GM21619 (cell line): Measurements from ENCODE around the gene POLH.

ENCODE experiments used
- ATAC-seq: cut with Tn5 transposase; IDR thresholded peaks from one replicate; pipeline ENCODE4 v1.9.1; 2021; ENCODE audit not compliant: unreplicated experiment

The POLH gene

DNA sequence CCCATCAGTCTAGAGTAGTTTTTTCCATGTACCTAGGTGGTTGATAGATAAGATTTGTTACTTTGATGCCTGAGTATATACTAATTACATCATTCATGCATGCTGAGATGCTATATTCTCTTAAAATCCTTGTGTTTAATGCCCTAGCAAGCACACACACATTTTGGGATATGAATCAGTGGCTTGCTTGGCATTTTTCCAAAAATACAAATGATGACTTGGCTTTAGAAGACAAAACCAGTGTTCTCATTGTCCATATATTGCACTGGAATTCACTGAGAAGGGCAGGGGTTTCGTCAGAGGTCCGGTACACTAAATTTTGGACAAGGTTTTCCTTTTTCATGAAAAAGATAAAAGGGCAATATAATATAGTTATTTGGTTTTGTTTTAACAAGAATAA is 28.2 kb downstream of the POLH start:
- no peak for ATAC-seq

DNA sequence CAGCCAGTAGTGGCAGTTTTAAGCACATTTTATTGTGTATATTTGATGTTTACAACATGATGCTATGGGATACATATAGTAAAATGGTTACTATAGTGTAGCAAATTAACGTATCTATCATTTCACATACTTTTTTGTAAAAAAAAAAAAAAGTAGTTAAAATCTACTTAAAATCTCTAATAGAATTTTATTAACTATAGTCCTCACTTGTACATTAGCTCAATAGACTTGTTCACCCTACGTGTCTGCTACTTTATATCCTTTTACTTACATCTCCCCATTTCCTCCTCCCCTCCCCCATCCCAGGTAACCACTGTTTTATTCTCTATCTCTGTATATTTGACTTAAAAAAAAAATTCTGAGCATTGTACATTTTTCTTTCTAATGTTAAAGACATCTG is 30.0 kb downstream of the POLH start:
- no peak for ATAC-seq

DNA sequence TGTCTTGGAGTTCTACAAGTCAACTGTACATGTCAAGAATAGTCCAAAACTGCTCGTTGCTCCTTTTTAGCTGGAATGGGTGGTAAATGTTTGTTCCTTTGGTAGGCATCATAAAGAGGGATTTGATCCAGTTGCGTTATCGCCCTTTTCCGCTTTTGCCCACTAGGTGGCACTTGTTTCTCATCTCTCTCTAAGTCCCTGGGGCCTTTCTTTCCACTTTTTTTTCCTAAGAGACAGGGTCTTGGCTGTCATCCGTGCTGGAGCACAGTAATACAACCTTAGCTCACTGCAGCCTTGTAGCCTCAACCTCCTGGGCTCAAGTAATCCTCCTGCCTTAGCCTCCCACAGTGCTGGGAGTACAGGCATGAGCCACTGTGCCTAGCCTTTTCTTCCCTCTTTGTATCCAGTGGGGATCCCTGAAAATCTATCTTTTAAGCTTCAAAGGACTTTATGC is 32.4 kb downstream of the POLH start:
- ATAC-seq: no peak

DNA sequence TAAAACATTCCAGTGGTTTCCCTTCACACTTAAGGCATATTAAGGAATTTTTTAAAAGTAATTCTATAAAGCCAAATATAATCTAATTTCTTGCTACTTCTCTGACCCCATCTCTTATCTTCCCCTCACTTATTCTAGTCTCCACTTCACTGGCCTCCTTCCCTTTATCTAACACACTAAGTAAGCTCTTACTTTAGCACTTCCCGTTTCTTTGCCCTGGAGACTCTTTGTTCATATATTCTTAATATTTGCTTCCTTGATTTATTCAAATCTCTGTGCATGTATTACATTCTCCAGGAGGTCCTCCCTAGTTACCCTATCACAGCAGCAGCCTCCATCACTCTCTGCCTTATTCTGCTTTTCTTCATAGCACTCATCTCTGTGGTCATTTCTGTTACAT is 32.8 kb downstream of the POLH start:
- ATAC-seq: no peak

DNA sequence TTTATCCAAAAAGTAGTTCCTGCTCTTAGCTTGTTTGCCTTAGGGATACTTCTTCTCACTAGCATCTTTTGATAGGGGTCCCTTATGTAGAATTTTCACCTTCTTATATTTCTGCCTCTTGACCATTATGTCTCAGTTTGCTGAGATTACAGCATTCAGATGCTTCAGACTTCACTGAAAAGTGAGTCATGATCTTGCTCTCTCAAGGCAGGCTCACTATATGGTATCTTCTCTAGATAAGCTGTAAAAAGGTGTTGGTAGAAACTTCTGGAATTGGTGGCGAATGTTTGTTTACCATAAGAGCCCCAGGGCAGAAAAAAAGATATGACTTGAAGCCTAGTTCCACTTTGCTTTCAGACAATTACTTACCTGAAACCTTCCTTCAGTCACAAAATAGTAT is 33.4 kb downstream of the POLH start:
- no peak for ATAC-seq

DNA sequence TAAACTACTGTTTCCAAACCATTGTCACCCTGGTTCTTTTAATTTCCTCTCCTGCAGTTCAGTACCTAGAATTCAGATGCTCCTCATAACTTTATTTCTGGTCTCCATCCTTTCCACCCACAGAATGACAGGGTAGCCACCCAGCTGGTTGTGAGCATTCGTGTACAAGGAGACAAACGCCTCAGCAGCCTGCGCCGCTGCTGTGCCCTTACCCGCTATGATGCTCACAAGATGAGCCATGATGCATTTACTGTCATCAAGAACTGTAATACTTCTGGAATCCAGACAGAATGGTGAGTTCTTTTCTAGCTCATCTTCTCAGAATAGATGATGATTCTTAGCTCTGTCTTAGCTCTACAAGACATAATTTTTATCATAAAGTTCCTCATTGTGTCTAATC is 34.4 kb downstream of the POLH start:
- ATAC-seq: no peak

DNA sequence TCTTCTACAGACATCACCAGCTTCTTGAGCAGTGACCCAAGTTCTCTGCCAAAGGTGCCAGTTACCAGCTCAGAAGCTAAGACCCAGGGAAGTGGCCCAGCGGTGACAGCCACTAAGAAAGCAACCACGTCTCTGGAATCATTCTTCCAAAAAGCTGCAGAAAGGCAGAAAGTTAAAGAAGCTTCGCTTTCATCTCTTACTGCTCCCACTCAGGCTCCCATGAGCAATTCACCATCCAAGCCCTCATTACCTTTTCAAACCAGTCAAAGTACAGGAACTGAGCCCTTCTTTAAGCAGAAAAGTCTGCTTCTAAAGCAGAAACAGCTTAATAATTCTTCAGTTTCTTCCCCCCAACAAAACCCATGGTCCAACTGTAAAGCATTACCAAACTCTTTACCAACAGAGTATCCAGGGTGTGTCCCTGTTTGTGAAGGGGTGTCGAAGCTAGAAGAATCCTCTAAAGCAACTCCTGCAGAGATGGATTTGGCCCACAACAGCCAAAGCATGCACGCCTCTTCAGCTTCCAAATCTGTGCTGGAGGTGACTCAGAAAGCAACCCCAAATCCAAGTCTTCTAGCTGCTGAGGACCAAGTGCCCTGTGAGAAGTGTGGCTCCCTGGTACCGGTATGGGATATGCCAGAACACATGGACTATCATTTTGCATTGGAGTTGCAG is 37.9 kb downstream of the POLH start:
- no peak for ATAC-seq

DNA sequence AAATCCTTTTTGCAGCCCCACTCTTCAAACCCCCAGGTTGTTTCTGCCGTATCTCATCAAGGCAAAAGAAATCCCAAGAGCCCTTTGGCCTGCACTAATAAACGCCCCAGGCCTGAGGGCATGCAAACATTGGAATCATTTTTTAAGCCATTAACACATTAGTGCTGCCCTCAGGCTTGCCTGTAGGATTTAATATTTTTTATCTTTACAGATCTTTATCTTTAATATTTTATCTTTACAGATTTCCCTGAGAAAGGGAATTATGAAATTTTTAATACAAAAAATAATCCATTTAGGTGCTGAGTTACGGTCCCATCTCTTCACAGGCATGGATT is 38.4 kb downstream of the POLH start:
- ATAC-seq: no peak

DNA sequence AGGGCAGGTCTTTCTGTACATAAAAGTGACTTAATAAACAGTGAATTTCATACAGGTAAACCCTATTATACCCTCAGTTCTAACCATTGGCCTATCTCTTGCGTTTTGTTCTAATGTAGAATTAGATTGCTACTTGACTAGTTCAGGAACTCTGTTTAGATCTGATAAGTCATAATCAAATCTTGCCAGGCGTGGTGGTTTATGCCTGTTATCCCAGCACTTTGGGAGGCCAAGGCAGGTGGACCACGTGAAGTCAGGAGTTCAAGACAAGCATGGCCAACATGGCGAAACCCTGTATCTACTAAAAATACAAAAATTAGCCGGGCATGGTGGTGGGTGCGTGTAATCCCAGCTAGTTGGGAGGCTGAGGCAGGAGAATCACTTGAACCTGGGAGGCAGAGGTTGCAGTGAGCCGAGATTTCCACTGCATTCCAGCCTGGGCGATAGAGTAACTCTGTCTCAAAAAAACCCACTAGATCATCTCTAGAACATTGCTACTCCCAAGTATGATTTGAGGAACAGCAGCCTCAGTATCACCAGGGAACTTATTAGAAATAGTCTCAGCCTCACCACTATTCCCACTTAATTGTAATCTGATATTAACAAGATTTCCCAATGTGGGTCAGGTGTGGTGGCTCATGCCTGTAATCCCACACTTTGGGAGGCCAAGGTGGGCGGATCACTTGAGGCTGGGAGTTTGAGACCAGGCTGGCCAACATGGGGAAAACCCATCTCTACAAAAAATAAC is 40.9 kb downstream of the POLH start:
- no peak for ATAC-seq

DNA sequence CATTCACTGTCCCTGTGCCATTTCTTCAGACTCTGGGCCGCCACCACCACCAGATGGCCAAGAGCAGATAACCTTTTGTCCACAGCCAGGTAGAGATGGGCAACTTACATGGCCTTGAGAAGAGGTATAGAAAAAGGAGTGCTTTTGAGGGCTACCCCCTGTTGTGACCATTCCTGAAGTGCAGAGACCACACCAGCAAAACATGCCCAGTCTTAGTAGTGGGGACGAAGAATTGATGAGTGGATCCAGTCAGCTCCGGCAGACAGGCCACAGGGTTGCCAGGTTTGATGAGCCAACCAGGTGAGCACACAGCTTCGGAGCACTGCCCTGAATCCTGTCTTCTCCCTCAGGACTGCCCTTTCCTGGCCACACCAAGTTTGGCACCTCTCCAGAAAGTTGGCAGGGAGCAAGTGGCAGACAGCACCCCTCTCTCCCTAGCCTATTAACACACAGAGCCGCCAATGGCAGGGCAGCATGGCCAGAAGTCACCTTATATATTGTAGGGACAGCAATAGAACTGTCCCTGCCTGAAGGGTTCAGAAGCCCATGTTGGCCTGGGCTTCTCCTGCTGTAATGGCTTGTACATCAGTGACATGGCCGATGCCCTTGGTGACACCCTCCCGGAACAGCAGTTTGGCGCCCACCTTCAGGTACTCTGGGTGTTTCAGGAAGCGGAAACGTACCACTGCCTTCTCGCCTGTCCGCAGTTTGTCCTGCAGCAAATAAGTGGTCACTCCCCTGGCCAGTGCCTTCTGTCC is 45.3 kb downstream of the POLH start:
- ATAC-seq: no peak

DNA sequence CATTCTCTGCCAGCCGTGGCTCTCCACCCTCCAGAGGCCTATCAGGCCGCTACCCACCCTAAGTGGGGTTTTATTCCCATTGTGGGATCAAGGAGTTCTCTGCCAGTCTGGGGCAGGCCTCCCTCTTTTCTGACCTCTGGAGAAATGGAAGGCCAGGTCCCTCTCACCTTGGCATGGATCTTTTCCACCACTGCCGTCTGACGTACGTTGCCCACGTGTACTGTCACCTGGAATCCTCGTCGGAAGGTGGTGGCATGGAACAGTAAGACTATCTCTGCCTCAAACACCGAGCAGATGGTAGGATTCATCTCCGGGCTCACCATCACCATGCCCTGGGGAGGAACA is 45.8 kb downstream of the POLH start:
- no peak for ATAC-seq

DNA sequence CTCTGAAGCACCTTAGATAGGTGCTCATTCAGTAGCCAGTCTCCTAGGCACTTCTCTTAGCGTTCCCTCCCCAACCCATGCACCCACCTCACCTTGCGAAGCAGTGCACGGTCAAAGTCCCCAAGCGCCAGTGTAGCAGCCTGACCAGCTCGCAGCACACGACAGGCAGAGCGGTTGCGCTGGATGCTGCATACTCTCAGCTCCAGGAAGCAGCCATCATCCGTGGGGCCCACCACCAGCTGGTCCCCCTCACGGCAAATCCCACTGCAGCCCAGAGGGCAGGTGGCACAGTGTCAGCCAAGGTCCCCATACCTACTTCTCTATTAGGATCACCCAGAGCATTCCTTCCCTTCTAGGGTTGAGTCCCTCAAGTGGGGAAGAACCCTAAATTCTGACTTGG is 46.6 kb downstream of the POLH start:
- ATAC-seq: no peak

DNA sequence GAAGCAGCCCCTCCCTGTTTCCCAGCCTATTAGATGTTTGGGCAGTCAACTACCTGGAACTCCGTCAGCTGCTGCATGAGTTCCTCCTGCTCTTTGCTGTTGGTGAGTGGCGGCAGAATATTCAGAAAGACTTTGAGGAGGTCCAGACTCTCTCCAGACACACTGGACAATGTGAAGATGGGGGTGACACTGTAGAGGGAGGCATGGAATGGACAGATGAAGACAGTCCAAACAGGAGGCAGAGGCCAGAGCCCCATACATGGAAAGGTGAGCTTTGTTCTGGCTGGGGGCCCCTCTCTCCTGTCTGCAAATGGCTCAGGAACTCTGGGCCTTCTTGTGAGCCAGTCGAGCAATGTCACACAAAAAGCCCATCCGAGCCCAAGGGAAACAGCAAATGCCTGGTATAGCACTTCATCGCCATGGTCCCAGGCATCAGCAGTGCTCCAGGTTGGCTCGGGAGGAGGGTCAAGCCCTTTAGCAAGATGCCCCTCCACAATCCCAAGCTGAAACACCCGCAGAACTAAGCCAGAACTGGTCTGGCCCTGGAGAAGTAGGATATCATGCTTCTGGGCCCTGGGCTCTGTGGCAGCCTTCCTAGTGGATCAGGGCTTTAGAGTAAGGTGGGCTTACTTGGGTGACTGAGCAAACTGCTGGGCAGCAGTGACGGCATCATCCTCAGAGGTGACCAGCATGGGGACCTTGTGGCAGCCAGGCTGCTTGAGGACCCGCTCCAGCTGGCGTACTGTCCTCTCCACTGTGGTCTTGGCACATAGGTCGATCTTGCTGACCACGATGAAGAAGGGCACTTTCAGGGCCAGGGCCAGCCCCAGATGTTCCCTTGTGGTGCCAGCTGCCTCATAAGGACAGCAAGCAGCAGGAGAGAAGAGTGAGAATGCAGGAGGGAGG is 48.1 kb downstream of the POLH start:
- ATAC-seq: no peak

DNA sequence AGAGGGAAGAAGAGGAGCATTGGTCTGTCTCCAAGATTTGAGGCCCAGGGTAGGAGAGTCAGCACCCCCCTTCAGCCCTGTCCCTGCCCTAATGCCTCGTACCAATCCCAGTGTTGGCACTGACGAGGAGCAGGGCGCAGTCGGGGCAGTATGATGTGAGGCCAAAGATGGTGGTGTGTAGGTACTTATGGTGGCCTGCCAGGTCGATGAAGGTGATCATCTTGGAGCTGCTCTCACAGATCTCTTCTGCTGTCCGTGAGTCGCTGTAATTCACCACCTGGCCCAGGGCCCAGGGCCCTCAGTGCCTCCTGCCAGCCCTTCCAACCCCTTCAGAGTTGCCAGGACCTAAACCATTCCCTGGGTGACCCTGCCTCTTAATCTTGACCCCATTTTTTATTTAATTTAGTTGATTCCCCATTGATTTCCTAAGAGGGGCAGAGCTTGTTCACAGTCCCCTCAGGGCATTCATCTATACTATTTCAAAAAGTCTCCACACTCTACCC is 48.9 kb downstream of the POLH start:
- no peak for ATAC-seq

DNA sequence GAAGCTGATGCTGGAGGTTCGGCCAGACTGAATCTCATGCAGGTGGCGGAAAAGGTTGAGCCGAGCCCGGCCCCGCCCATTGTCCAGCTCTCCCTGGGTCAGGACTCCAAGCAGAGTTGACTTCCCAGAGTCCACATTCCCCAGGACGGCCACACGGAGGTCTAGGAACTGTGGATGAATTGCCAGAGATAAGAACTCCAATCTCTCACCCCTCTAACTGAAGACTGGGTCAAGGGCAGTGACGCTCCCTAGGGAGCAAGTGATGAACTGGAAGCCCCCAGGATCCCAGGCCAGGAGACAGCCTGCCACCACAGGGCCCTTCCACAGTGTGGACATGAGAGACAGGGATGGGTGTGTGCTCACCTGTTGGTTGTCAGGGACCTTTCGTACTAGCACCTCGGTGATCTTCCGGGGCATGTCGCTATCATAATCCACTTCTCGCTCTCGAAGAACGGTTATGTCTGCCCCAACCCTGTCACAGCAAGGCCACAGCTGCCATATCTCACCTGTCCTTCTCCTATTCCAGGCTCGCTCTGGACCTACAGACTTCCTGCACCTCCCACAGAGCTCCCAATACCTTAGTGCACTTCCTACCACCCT is 49.5 kb downstream of the POLH start:
- no peak for ATAC-seq

DNA sequence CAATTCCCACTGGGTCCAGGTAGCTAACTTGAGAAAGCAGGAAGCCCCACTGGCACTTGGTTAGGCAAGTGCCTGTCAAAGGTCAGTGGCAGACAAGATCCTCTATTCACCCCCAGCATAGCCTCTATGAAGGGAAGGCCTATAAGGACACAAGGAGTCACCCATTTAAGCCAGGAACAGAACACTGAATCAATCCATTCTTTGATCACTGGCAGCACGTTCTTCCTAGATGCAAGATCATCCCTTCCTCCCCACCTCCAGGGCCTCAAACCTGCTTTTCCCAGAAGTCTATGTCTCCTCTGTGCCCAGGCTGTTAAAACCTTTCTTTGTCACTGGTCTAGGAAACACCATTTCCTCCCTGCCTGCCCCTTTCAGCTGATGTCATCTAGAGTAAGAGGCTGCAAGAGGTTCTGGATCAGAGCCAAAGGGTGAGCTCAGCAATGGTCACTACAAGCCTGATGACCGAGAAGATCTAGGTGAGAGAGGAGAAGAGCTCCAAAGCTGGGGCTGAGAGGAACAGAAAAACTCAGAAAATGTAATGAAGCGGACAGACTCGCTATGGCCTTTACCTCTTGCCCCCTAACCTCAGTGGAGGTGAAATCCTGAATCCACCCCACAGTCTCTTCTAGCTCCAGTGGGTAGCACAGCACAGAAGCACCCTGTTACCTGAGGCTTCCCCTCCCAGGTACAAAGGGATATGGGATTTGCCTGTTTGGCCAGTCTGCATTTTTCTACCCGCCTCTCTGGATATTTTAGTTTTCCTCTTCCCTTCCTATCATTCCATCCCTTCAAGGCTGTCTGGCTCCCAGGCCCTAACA is 51.2 kb downstream of the POLH start:
- no peak for ATAC-seq

DNA sequence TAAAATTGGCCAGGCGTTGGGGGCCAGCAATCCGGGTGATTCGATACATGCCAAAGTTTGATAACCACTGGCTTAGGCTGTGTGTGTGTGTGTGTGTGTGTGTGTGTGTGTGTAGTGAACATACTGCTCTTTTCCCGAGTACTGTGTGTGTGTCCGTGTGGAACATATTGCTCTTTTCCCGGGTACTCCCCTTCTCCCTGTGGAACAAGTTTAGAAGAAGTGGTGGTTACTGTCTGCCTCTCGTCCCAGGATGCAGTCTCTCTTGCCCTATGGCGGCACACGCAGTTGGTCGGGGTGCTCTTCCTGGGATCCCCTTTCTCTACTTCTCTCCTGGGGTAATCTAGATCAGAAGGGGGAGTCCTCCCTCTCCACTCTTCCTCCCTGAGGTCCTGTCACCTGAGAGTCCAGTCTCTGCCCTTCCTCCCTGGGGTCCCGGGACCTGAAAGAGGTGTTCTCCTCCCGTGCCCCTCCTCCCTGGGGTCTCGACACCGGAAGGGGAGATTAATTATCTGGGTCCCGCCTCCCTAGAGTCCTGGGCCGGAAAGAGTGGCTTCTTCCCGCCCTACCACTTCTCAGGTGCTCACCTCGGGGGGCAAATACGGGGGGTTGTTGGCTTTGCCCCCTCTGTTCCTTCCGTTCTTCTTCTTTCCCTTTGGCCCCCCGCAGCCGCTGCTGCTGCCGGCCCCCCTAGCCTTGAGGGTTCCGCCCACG is 52.6 kb downstream of the POLH start:
- no peak for ATAC-seq

DNA sequence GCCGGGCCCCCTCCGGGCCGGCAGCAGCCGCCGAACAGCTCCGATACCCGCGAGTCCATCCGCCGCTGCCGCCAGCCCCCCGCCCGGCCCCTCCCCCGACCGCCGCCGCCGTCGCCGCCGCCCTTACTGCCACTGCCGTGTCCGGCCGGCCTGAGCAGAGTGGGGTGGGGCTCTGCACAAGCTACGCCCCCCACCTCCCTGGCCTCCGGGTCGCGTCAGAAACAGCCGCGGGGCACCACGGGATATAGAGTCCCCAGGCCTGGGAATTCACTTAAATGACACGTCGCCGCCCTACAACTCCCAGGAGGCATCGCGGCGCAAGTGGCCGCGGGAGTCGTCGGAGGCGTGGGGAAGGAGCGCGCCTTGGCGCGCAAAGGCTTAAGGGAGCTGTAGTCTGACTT is 53.1 kb downstream of the POLH start, which contains the start of gene GTPBP2:
GTPBP2 (minus strand) TSS at position 161 of the 401 bp plus-strand sequence; CDS start at position 59, 102 bp downstream.
- peak; percentile 75 for ATAC-seq
